Astrocyte (in vitro differentiated cells and primary cell): ENCODE results near the gene MKRN2.

Source experiments
- EZH2 ChIP-seq: IDR thresholded peaks from 2 replicates; pipeline ENCODE4 v1.6.1; 2012; ENCODE audit warnings: mild to moderate bottlenecking, low read length, inconsistent platforms; ENCODE audit not compliant: insufficient read depth
- TF ChIP-seq, protein P1 (sequence below): IDR thresholded peaks from 2 replicates; pipeline ENCODE4 v1.5.1; 2011; ENCODE audit warnings: low read depth, mild to moderate bottlenecking, inconsistent platforms, low read length, moderate library complexity; ENCODE audit not compliant: insufficient read depth

DNA sequence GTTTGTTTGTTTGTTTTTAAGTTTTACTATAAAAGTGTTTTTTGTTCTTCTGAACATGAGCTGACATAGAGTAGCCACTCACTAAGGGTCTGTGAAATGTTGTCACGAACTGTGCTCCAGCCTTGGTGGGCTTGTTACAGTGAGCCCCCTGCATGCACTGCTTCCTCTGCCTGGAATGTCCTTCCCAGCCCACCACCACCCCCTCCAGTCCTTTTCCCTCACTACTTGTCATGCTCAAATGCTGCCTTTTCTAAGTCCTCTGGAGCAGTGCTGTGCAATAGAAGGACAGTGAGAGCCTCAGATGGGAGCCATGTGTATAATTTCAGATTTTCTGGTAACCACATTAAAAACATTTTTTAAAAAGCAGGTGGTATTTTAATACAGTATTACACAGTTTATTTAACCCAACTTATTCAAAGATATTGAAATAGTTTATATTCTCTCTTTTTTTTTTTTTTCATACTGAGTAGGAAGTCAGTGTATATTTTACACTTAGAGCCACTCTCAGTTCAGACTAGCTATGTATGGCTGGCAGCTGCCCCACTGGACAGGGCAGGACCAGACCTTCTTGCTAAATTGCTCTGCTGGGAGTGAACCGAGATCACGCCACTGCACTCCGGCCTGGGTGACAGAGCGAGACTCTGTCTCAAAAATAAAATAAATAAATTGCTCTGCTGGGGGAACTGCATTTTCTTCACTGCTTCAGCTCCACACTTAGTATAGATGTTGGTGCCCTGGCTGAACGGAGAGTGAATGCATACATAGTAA lies 38.4 kb upstream of the MKRN2 start:
- TF ChIP-seq, protein P1, sequence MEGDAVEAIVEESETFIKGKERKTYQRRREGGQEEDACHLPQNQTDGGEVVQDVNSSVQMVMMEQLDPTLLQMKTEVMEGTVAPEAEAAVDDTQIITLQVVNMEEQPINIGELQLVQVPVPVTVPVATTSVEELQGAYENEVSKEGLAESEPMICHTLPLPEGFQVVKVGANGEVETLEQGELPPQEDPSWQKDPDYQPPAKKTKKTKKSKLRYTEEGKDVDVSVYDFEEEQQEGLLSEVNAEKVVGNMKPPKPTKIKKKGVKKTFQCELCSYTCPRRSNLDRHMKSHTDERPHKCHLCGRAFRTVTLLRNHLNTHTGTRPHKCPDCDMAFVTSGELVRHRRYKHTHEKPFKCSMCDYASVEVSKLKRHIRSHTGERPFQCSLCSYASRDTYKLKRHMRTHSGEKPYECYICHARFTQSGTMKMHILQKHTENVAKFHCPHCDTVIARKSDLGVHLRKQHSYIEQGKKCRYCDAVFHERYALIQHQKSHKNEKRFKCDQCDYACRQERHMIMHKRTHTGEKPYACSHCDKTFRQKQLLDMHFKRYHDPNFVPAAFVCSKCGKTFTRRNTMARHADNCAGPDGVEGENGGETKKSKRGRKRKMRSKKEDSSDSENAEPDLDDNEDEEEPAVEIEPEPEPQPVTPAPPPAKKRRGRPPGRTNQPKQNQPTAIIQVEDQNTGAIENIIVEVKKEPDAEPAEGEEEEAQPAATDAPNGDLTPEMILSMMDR = no peak
- TF ChIP-seq EZH2 = no peak
